Stimulated activated naive CD8-positive, alpha-beta T cell treated with anti-CD3 and anti-CD28 coated beads, Interleukin-15, amount 100 ng/mL, for 72 hours (primary cell): ENCODE data around the gene CLDN12.

Source experiments
- ATAC-seq: fragments of 150-1000 bp; cut with Tn5 transposase; 2 replicates; pipeline ENCODE4 v1.10.0; 2021; ENCODE audit warnings: mild to moderate bottlenecking, moderate library complexity
- DNase-seq, 2 donors: peaks; one replicate each; pipeline ENCODE4 v3.0.0; 2021 to 2022
- H3K27ac Mint-ChIP-seq, 2 donors: one replicate each; pipeline ENCODE4 v1.8.0; 2022; ENCODE audit warnings: mild to moderate bottlenecking in 2 of 2, mixed read lengths in 2 of 2, moderate library complexity in 2 of 2
- H3K27me3 Mint-ChIP-seq: one replicate; pipeline ENCODE4 v1.8.0; 2022; ENCODE audit warnings: mixed read lengths
- H3K4me1 Mint-ChIP-seq: one replicate; pipeline ENCODE4 v1.8.0; 2022; ENCODE audit warnings: mild to moderate bottlenecking, mixed read lengths
- H3K4me3 Mint-ChIP-seq, 2 donors: one replicate each; pipeline ENCODE4 v1.8.0; 2022; ENCODE audit warnings: mild to moderate bottlenecking in 2 of 2, mixed read lengths in 2 of 2, moderate library complexity in 1 of 2
- H3K9me3 Mint-ChIP-seq, 2 donors: one replicate each; pipeline ENCODE4 v1.8.0; 2022; ENCODE audit warnings: mixed read lengths in 2 of 2

CLDN12 gene

DNA sequence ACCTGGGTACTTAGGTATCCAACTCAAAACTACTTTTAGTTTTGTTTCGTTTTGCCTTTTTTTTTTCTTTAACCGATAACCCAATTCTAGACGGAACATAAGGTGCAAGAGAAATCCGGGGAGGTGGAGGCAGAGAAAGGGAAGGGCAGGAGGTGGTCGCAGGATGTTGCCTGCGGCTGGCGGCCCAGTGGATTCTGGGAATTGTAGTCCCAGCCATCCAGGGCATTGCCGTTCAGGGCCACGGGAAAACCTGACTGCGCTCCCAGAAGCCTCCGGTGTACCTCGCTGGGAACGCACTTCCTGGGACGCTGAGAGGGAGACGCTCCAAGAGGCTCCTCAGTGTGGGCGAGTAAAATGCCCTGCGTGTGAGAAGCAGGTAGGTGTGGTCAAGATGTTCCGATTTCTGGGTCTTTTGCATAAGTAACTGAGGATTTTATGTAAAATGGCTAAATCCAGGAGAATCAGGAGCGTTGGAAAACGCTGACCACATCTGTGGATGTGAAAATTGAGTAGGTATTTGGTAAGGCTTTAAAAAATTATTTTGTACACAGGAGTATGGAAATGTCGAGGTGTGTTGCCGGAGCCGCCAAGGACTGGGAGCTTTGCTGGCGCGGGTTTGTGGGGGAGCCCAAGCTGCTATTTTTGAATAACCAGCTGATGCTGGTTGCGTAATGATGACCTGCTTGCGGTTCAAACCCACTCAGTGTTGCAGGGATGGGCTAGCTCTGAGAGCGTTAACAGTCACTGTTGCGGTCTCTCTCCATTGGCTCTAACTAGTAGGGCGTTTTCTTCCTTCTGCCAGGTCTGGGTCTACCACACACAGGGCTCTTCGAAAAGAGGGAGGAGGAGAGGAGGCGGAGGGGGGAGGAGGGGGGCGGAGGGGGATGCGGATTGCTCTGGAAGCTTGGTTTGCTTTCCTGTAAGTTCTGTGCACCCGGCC lies at the start of gene CLDN12:
Gene CLDN12, plus strand, starts transcription at position 288 of the 940 bp plus-strand sequence. CDS start 9,216 bp downstream, outside the sequence.
- peak within 1 kb of the TSS; percentile 95 to 98 for H3K27ac Mint-ChIP-seq
- no peaks in the 10 kb centered on the region for H3K27me3 Mint-ChIP-seq
- ATAC-seq = peak; percentile 99
- peak; percentile 77 to 91 for DNase-seq
- peaks cover 17 to 25% of the 10 kb centered on the region in 2 donors for H3K9me3 Mint-ChIP-seq
- H3K4me3 Mint-ChIP-seq = peak within 1 kb of the TSS; percentile 94 to 99
- H3K4me1 Mint-ChIP-seq = peaks cover 17% of the 10 kb centered on the region

GRCh38 chr7:90383422-90383821 lies 19.8 kb upstream of the CLDN12 start:
- Mint-ChIP-seq H3K27me3 (no peaks in the 10 kb centered on the region), H3K4me3 (no peak overlapping the region), H3K27ac (no peak overlapping the region), H3K4me1 (no peaks in the 10 kb centered on the region), H3K9me3 (no peaks in the 10 kb centered on the region)
- DNase-seq (no peak), ATAC-seq (no peak)

- H3K9me3 Mint-ChIP-seq = no peaks in the 10 kb centered on the region
- H3K4me1 Mint-ChIP-seq = no peaks in the 10 kb centered on the region
- H3K4me3 Mint-ChIP-seq = no peak overlapping the region
- ATAC-seq (no peak), DNase-seq (no peak)
- H3K27ac Mint-ChIP-seq = no peak overlapping the region
- H3K27me3 Mint-ChIP-seq = no peaks in the 10 kb centered on the region
Measured at GRCh38 chr7:90383861-90384260, 19.4 kb upstream of the CLDN12 start.

DNA sequence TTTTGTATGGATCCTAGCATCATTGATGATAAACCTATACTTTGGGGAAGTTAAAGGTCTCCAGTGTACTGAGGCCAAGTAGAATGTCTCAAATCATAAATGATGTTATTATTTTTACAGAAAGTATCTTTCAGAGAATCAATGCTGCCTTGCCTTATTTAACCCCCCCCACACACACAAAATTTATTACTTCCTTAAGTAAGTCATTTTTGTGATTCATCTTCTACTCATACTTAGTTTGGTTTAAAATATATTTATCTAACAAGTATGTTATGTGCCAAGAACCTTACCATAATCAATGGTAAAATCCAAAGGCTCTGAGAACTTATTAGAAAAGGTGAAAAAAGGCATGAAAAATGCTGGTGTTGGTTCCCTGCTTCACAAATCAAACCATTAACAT lies 18.8 kb upstream of the CLDN12 start:
- Mint-ChIP-seq H3K27ac (peak overlapping the region in 1 of 2 donors; percentile 45), H3K27me3 (no peaks in the 10 kb centered on the region), H3K9me3 (no peaks in the 10 kb centered on the region), H3K4me1 (no peaks in the 10 kb centered on the region), H3K4me3 (no peak overlapping the region)
- ATAC-seq = no peak
- no peak for DNase-seq

DNA sequence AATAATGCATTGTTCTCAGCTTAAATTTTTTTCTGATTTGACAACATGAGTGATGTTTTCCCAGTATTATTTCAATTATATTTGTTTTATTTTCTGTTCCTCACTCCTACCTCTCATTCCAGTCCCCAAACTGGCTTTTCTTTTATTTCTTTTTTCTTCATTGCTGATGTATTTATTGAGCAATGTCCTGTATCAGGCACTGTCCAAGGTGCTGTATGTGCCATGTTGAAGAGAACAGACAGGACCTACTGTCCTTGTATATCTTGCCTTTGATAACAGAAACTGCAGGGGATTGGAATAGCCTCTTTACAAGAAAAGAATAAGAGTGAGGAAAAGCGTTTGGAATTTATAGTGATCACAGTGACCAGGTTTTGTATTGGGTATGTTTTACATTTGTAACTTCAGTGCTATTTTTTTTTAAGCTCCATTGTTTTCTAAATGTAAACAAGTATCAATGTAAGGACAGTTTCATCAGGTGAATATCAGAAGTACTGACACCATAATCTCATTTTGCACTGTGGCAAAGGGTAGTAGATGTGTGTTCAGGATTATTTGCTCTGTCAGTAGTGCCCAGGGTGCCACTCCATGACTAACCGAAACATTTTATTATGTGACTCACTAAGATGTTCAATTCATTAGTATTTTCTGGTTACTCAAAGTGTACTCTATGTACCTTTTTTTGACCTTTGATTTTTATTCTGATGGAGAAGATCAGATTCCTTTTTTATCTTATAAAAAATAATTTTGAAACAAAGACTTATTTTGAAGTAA lies 15.6 kb upstream of the CLDN12 start:
- no peak for DNase-seq
- Mint-ChIP-seq H3K4me3 (no peak overlapping the region), H3K4me1 (peaks cover 6% of the 10 kb centered on the region), H3K27ac (no peak overlapping the region), H3K27me3 (no peaks in the 10 kb centered on the region), H3K9me3 (peaks cover 11 to 17% of the 10 kb centered on the region in 2 donors)
- no peak for ATAC-seq

- Mint-ChIP-seq H3K9me3 (peaks cover 28 to 37% of the 10 kb centered on the region in 2 donors), H3K4me1 (peaks cover 6% of the 10 kb centered on the region), H3K27ac (no peak overlapping the region), H3K4me3 (no peak overlapping the region), H3K27me3 (no peaks in the 10 kb centered on the region)
- DNase-seq (no peak), ATAC-seq (no peak)
Measured at GRCh38 chr7:90390926-90391325, 12.3 kb upstream of the CLDN12 start.

- H3K9me3 Mint-ChIP-seq = peaks cover 32 to 43% of the 10 kb centered on the region in 2 donors
- H3K4me1 Mint-ChIP-seq = peaks cover 6% of the 10 kb centered on the region
- no peaks in the 10 kb centered on the region for H3K27me3 Mint-ChIP-seq
- DNase-seq = no peak
- ATAC-seq = no peak
- no peak overlapping the region for H3K27ac Mint-ChIP-seq
- no peak overlapping the region for H3K4me3 Mint-ChIP-seq
Measured at GRCh38 chr7:90391488-90391887, 11.8 kb upstream of the CLDN12 start.

DNA sequence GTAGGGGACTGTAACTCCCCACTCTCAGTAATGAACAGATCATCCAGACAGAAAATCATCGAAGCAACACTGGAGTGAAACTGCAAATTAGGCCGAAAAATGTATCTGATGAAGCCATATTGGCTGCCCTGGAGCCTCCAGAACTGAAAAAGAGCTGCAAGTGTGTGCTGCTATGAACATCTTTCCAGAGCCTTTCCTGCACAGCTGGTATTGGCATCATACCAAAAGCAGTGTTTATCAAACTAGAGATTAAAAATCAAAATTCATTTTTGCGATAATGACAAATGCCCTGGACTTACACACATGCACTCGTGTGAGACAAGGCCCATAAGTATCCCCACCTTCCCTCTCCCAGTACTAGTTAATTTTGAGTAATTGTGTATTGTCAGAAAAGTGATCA lies 6.8 kb upstream of the CLDN12 start:
- H3K27me3 Mint-ChIP-seq = no peaks in the 10 kb centered on the region
- H3K27ac Mint-ChIP-seq = no peak overlapping the region
- ATAC-seq (no peak), DNase-seq (no peak)
- H3K4me3 Mint-ChIP-seq = no peak overlapping the region
- no peaks in the 10 kb centered on the region for H3K4me1 Mint-ChIP-seq
- H3K9me3 Mint-ChIP-seq = peaks cover 49 to 72% of the 10 kb centered on the region in 2 donors

DNA sequence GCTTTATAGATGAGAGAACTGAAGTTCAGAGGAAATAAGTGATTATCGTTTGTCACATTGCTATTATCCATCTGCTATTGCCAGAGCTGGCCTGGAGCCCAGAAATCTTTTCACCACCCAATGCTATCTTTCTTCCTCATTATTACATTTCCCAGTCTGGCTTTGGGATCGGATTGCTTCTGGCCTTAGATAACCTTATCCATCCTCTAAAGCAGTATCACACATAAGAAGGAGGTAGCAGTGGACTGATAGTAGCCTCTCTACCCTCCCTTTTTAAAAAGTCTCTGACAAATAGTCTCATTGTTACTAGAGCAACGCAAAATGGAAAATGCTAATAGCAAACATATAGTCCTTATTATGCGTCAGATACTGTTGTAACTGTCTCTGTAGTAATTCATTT lies 1.3 kb upstream of the CLDN12 start:
- H3K4me3 Mint-ChIP-seq = no peak overlapping the region
- no peak for DNase-seq
- no peak overlapping the region for H3K27ac Mint-ChIP-seq
- no peak for ATAC-seq
- H3K9me3 Mint-ChIP-seq = peaks cover 22 to 37% of the 10 kb centered on the region in 2 donors
- H3K27me3 Mint-ChIP-seq = no peaks in the 10 kb centered on the region
- peaks cover 17% of the 10 kb centered on the region for H3K4me1 Mint-ChIP-seq

DNA sequence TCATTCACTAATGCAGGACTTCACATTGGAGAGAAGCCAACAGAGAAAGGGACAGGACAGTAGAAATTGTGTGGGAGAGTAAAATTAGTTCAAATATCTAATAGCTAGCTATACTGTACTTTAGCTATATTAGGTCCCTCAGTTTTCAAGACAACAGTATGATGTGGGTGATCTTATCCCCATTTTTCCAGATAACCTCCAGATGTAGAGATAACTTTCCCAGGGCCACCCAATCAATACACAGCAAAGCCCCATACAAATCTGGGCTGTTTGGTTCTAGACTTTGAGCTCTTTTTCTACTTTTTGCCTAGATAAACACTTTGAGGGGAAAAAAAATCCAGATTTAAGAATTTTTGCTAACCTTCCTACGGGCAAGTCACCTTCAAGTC lies 482 bp upstream of the CLDN12 start:
- Mint-ChIP-seq H3K27ac (peak overlapping the region; percentile 95 to 98), H3K27me3 (no peaks in the 10 kb centered on the region), H3K4me1 (peaks cover 17% of the 10 kb centered on the region), H3K9me3 (peaks cover 22 to 32% of the 10 kb centered on the region in 2 donors), H3K4me3 (peak overlapping the region; percentile 94 to 99)
- ATAC-seq (no peak), DNase-seq (no peak)

- Mint-ChIP-seq H3K9me3 (peaks cover 7 to 14% of the 10 kb centered on the region in 2 donors), H3K27me3 (no peaks in the 10 kb centered on the region), H3K4me3 (peak overlapping the region; percentile 94 to 99), H3K4me1 (peaks cover 17% of the 10 kb centered on the region), H3K27ac (no peak overlapping the region)
- DNase-seq (no peak), ATAC-seq (no peak)
Measured at GRCh38 chr7:90404777-90405176, 1.5 kb downstream of the CLDN12 start.

- ATAC-seq (no peak), DNase-seq (no peak)
- H3K27me3 Mint-ChIP-seq = no peaks in the 10 kb centered on the region
- H3K4me1 Mint-ChIP-seq = peaks cover 16% of the 10 kb centered on the region
- no peaks in the 10 kb centered on the region for H3K9me3 Mint-ChIP-seq
- no peak overlapping the region for H3K4me3 Mint-ChIP-seq
- H3K27ac Mint-ChIP-seq = no peak overlapping the region
Measured at GRCh38 chr7:90407484-90407821, 4.2 kb downstream of the CLDN12 start.

DNA sequence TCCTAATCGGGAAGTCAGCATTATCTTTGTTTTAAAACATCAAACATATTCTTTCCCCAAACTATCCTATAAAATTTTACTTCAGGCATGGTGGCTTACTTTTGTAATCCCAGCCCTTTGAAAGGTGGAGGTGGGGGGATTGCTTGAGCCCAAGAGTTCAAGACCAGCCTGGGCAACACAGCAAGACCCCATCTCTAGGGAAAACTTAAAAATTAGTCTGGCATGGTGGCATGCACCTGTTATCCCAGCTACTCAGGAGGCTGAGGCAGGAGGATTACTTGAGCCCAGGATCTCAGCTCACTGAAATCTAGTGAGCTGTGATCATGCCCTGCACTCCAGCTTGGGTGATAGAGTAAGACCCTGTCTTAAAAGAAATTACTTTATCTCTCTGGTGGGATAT lies 4.9 kb downstream of the CLDN12 start:
- ATAC-seq (no peak), DNase-seq (no peak)
- Mint-ChIP-seq H3K27me3 (no peaks in the 10 kb centered on the region), H3K9me3 (no peaks in the 10 kb centered on the region), H3K4me3 (no peak overlapping the region), H3K27ac (no peak overlapping the region), H3K4me1 (peaks cover 9% of the 10 kb centered on the region)

DNA sequence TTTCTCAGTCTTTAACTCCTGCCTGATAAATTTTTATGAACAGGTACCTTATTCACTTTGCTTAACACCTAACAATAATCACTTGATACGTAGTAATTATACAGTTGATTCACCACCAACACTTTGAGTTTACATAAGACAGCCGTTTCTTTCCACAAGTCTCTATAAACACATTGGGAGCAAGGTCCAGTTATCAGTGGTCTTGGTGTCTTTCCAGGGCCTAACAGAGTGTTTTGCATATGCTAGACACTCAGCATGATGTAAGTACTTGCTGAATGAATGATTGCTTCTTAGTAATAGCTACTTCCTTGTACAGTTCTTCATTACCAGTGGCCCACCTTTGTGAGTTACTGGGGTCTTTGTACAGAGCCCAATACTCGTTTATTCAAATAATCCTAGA lies 6.4 kb downstream of the CLDN12 start:
- peaks cover 1% of the 10 kb centered on the region for H3K4me1 Mint-ChIP-seq
- H3K9me3 Mint-ChIP-seq = no peaks in the 10 kb centered on the region
- ATAC-seq (no peak), DNase-seq (no peak)
- H3K27me3 Mint-ChIP-seq = no peaks in the 10 kb centered on the region
- H3K4me3 Mint-ChIP-seq = no peak overlapping the region
- no peak overlapping the region for H3K27ac Mint-ChIP-seq

DNA sequence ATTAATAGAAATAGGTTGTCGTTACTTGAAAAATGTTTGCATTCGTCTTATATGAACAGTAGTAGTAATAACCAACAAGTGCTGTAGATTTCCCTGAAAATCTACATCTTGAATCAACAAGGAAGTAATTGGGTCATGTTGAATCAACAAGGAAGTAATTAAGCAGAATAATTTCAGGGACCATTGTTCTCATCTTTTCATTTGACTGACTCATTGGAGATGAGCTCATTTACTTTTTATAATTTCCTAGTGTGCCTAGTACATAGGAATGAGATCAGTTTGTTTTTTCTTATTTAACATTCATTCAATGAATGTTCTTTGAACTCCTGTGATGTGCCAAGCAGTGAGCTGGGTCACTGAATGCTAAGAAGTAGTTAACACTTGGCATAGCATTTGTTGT lies 8.2 kb downstream of the CLDN12 start:
- Mint-ChIP-seq H3K4me3 (no peak overlapping the region), H3K4me1 (no peaks in the 10 kb centered on the region), H3K9me3 (no peaks in the 10 kb centered on the region), H3K27ac (no peak overlapping the region), H3K27me3 (no peaks in the 10 kb centered on the region)
- no peak for ATAC-seq
- no peak for DNase-seq
